Neuron (in vitro differentiated cells): Measurements from ENCODE around the gene RGMA.
"Not testable (repeated sequence)": the region's sequence is repeated elsewhere in the genome, so short reads cannot be mapped to it uniquely, and the experiment has no call there.

ENCODE experiments used
- H2AFZ ChIP-seq: one replicate; pipeline ENCODE4 v1.6.1; 2013; ENCODE audit warnings: low read depth, mild to moderate bottlenecking, inconsistent platforms, low read length, moderate library complexity
- H3K27me3 ChIP-seq: one replicate; pipeline ENCODE4 v1.6.1; 2013; ENCODE audit warnings: low read length; ENCODE audit not compliant: insufficient read depth
- H3K36me3 ChIP-seq: one replicate; pipeline ENCODE4 v1.6.1; 2013; ENCODE audit warnings: low read length; ENCODE audit not compliant: insufficient read depth
- H3K4me1 ChIP-seq: one replicate; pipeline ENCODE4 v1.6.1; 2013; ENCODE audit warnings: low read length; ENCODE audit not compliant: insufficient read depth
- H3K4me3 ChIP-seq: 2 replicates; pipeline ENCODE4 v1.5.1; 2013; ENCODE audit warnings: mild to moderate bottlenecking, low read length, moderate library complexity
- H3K9me3 ChIP-seq: one replicate; pipeline ENCODE4 v1.6.1; 2013; ENCODE audit warnings: low read length

Gene RGMA

GRCh38 chr15:93037820-93038705 lies 50.9 kb downstream of the RGMA start:
- Histone ChIP-seq H3K4me3 (no peak overlapping the region), H2AFZ (no peak overlapping the region), H3K9me3 (no peaks in the 10 kb centered on the region), H3K36me3 (peaks cover 6% of the 10 kb centered on the region), H3K4me1 (peaks cover 6% of the 10 kb centered on the region), H3K27me3 (no peaks in the 10 kb centered on the region)

GRCh38 chr15:93036951-93037819 lies 51.8 kb downstream of the RGMA start:
- Histone ChIP-seq H3K9me3 (no peaks in the 10 kb centered on the region), H3K4me3 (no peak overlapping the region), H3K27me3 (no peaks in the 10 kb centered on the region), H3K36me3 (no peaks in the 10 kb centered on the region), H2AFZ (no peak overlapping the region), H3K4me1 (peaks cover 6% of the 10 kb centered on the region)

GRCh38 chr15:93035953-93036810 lies 52.8 kb downstream of the RGMA start:
- H3K36me3 ChIP-seq: no peaks in the 10 kb centered on the region
- H3K27me3 ChIP-seq: no peaks in the 10 kb centered on the region

GRCh38 chr15:93035092-93035915 lies 53.7 kb downstream of the RGMA start:
- Histone ChIP-seq H3K4me3 (no peak overlapping the region), H3K9me3 (no peaks in the 10 kb centered on the region), H3K4me1 (peaks cover 6% of the 10 kb centered on the region), H3K36me3 (no peaks in the 10 kb centered on the region), H2AFZ (no peak overlapping the region), H3K27me3 (no peaks in the 10 kb centered on the region)

More at GRCh38 chr15:93035953-93036810, 52.8 kb downstream of the RGMA start:
- Histone ChIP-seq H2AFZ (no peak overlapping the region), H3K4me1 (peaks cover 6% of the 10 kb centered on the region), H3K9me3 (no peaks in the 10 kb centered on the region), H3K4me3 (no peak overlapping the region)

- Histone ChIP-seq H3K36me3 (no peaks in the 10 kb centered on the region), H2AFZ (no peak overlapping the region), H3K9me3 (no peaks in the 10 kb centered on the region), H3K4me3 (no peak overlapping the region), H3K27me3 (no peaks in the 10 kb centered on the region), H3K4me1 (peaks cover 6% of the 10 kb centered on the region)
Measured at GRCh38 chr15:93034512-93034911, 54.5 kb downstream of the RGMA start.

- no peaks in the 10 kb centered on the region for H3K36me3 ChIP-seq
- peaks cover 6% of the 10 kb centered on the region for H3K4me1 ChIP-seq
- no peaks in the 10 kb centered on the region for H3K9me3 ChIP-seq
- no peak overlapping the region for H2AFZ ChIP-seq
- no peaks in the 10 kb centered on the region for H3K27me3 ChIP-seq
- no peak overlapping the region for H3K4me3 ChIP-seq
Measured at GRCh38 chr15:93033434-93034045, 55.5 kb downstream of the RGMA start.

- not testable (repeated sequence) for H2AFZ ChIP-seq, H3K9me3 ChIP-seq, H3K4me1 ChIP-seq, H3K4me3 ChIP-seq, H3K27me3 ChIP-seq, H3K36me3 ChIP-seq
Measured at GRCh38 chr15:93032515-93033206, 56.4 kb downstream of the RGMA start.

GRCh38 chr15:93031557-93032384 lies 57.2 kb downstream of the RGMA start:
- not testable (repeated sequence) for H2AFZ ChIP-seq, H3K27me3 ChIP-seq, H3K4me1 ChIP-seq, H3K9me3 ChIP-seq, H3K4me3 ChIP-seq
- peaks cover 11% of the 10 kb centered on the region for H3K36me3 ChIP-seq

- Histone ChIP-seq H3K4me3 (no peak overlapping the region), H3K9me3 (no peaks in the 10 kb centered on the region)
Measured at GRCh38 chr15:93031103-93031464, 57.9 kb downstream of the RGMA start.

GRCh38 chr15:93030430-93031102 lies 58.4 kb downstream of the RGMA start:
- Histone ChIP-seq H2AFZ (no peak overlapping the region), H3K27me3 (no peaks in the 10 kb centered on the region), H3K36me3 (peaks cover 23% of the 10 kb centered on the region), H3K4me1 (no peaks in the 10 kb centered on the region), H3K9me3 (no peaks in the 10 kb centered on the region), H3K4me3 (no peak overlapping the region)

More at GRCh38 chr15:93031103-93031464, 57.9 kb downstream of the RGMA start:
- Histone ChIP-seq H3K27me3 (no peaks in the 10 kb centered on the region), H2AFZ (no peak overlapping the region), H3K36me3 (peaks cover 17% of the 10 kb centered on the region), H3K4me1 (no peaks in the 10 kb centered on the region)
